Measurements from ENCODE around the gene LIMCH1. TPM values are rescaled to one million over a fixed set of nuclear protein-coding genes. Genes with fewer than 3 reads are reported as not detected.

LIMCH1 gene
- total and polyA plus RNA-seq, 2 of the 8 experiments (the other 6 are each of a cell fraction or from before 2014, with no cell fraction given) = 2.7 to 3.0 TPM

GRCh38 chr4:41579526-41579925 is 41.6 kb downstream of the LIMCH1 start:
- POLR2A ChIA-PET (ENCODE audit: partially characterized antibody) = no interaction called here
- TF ChIP-seq SAP30 (IDR thresholded peaks at IDR 0.05; ENCODE audit: insufficient read depth, insufficient replicate concordance, low read length) (no peak), RFX5 (IDR thresholded peaks at IDR 0.05; ENCODE audit: borderline replicate concordance, low read depth, low read length) (no peak), POLR2A (IDR thresholded peaks at IDR 0.05; ENCODE audit: control extremely low read depth in 1 of 2, low read depth in 2 of 2, low read length in 2 of 2) (no peak), BCL11A (IDR thresholded peaks at IDR 0.05; ENCODE audit: low read depth in 2 of 2, low read length in 2 of 2) (no peak), TAF1 (IDR thresholded peaks at IDR 0.05; ENCODE audit: low read depth, low read length) (no peak), EZH2 (IDR thresholded peaks at IDR 0.05; ENCODE audit: low read depth, low read length, severe bottlenecking) (no peak), JUN (IDR thresholded peaks at IDR 0.05; ENCODE audit: low read depth, low read length) (no peak), MAFK (IDR thresholded peaks at IDR 0.05; ENCODE audit: low read depth, low read length) (no peak), PHF8 (conservative IDR thresholded peaks at IDR 0.05; ENCODE audit: low read depth, low read length) (no peak), CBX5 (IDR thresholded peaks at IDR 0.05; ENCODE audit: low read depth, low read length) (no peak), USF2 (IDR thresholded peaks at IDR 0.05; ENCODE audit: low read length) (no peak), TBP (IDR thresholded peaks at IDR 0.05; ENCODE audit: low read depth, low read length) (no peak), FOSL1 (IDR thresholded peaks at IDR 0.05; ENCODE audit: insufficient read depth, low read depth, low read length) (no peak), KDM4A (IDR thresholded peaks at IDR 0.05; ENCODE audit: low read depth, low read length, severe bottlenecking) (no peak)

More at GRCh38 chr4:41579526-41579925, 41.6 kb downstream of the LIMCH1 start:
- H4K91ac ChIP-seq (replicated peaks; ENCODE audit: insufficient read length, low read length) = no peak overlapping the region
- FAIRE-seq (no peak), DNase-seq (ENCODE audit: low read depth in 1 of 2, low spot score in 2 of 2) (no peak)
- H3K36me3 ChIP-seq (ENCODE audit: control insufficient read depth in 2 of 4, insufficient read depth in 4 of 4, low read length in 3 of 4) = no peaks in the 10 kb centered on the region
- H3K27ac ChIP-seq (ENCODE audit: low read depth, low read length) = no peak overlapping the region
- no peaks in the 10 kb centered on the region; a peak in 1 of 4 replicates for H3K9me3 ChIP-seq (ENCODE audit: insufficient read depth in 2 of 2, low read depth in 1 of 2, low read length in 1 of 2)
- H3K4me1 ChIP-seq (replicated peaks in 1 of 4; ENCODE audit: control insufficient read depth in 3 of 4, insufficient read depth in 4 of 4, low read length in 3 of 4) = no peaks in the 10 kb centered on the region
- no peak overlapping the region for H2BK20ac ChIP-seq (ENCODE audit: low read length)
- no peak overlapping the region for H4K5ac ChIP-seq (ENCODE audit: insufficient read length, low read depth, low read length)
- CTCF ChIA-PET (ENCODE audit: partially characterized antibody) = interaction anchor here (1.1 kb wide), 1 partner anchor 273 kb away, joined by 3 read pairs; no protein-coding TSS in a partner anchor
- H2BK5ac ChIP-seq (ENCODE audit: low read depth, low read length) = no peak overlapping the region
- H3K56ac ChIP-seq (replicated peaks; ENCODE audit: insufficient read length, low read depth, low read length) = no peak overlapping the region
- H3K79me1 ChIP-seq (ENCODE audit: low read depth, low read length) = no peaks in the 10 kb centered on the region
- H2AK5ac ChIP-seq (ENCODE audit: low read depth, low read length) = no peak overlapping the region
- no peak overlapping the region for H3K23ac ChIP-seq (ENCODE audit: insufficient read length)
- H3K14ac ChIP-seq (ENCODE audit: insufficient read length) = no peak overlapping the region
- H3K9ac ChIP-seq (replicated peaks in 1 of 4; ENCODE audit: extremely low read depth in 1 of 4, low read depth in 3 of 4, low read length in 3 of 4) = no peak overlapping the region
- no peak overlapping the region for H2BK12ac ChIP-seq (ENCODE audit: low read depth, low read length)
- no peak overlapping the region for H2AFZ ChIP-seq (ENCODE audit: low read length)
- no peak overlapping the region for H3K18ac ChIP-seq (ENCODE audit: extremely low read depth, low read length)
- no peak overlapping the region for H2BK15ac ChIP-seq (ENCODE audit: low read length)
- no peaks in the 10 kb centered on the region for H4K20me1 ChIP-seq (replicated peaks in 1 of 2; ENCODE audit: control insufficient read depth in 1 of 2, insufficient read depth in 2 of 2, low read length in 2 of 2)
- no peak overlapping the region for H3K4me3 ChIP-seq (ENCODE audit: extremely low read depth in 1 of 4, insufficient read depth in 2 of 4, low read depth in 3 of 4, low read length in 4 of 4)
- WGBS, 2 experiments (ENCODE audit: extremely low coverage in 1 of 2, insufficient coverage in 1 of 2, insufficient read length in 1 of 2, insufficient replicate concordance in 2 of 2, low coverage in 1 of 2, low lambda C conversion rate in 2 of 2, missing lambda C conversion rate in 1 of 2) = 96% methylated on average over 5 of the region's 5 CpGs; no CpG with 5 or more reads in 1 of the 2 experiments
- H3K79me2 ChIP-seq (ENCODE audit: control insufficient read depth in 1 of 2, insufficient read depth in 2 of 2, low read length in 2 of 2) = no peaks in the 10 kb centered on the region
- no peak overlapping the region for H3K4me2 ChIP-seq (ENCODE audit: insufficient read depth in 1 of 2, low read depth in 2 of 2, low read length in 2 of 2)
- no peak overlapping the region for H3K4ac ChIP-seq (replicated peaks; ENCODE audit: insufficient read length, low read depth, low read length)
- no peak overlapping the region for H4K8ac ChIP-seq (ENCODE audit: extremely low read depth, insufficient read depth, low read length)
- no peaks in the 10 kb centered on the region for H3K23me2 ChIP-seq (ENCODE audit: low read depth, low read length)
- H2BK120ac ChIP-seq (replicated peaks; ENCODE audit: low read depth, low read length) = no peak overlapping the region
- H3K27me3 ChIP-seq (replicated peaks in 1 of 4; ENCODE audit: control insufficient read depth in 3 of 4, extremely low read depth in 1 of 4, insufficient read depth in 3 of 4, low read length in 3 of 4) = no peaks in the 10 kb centered on the region
